Activated naive CD8-positive, alpha-beta T cell treated with anti-CD3 and anti-CD28 coated beads for 36 hours (primary cell): ENCODE results near the gene SEPTIN5. TPM values are rescaled to one million over a fixed set of nuclear protein-coding genes. Genes with fewer than 3 reads are reported as not detected.

Source experiments
- DNase-seq: peaks from one replicate; pipeline ENCODE4 v3.0.0; 2021
- H3K27ac Mint-ChIP-seq: one replicate; pipeline ENCODE4 v1.8.0; 2022; ENCODE audit warnings: mild to moderate bottlenecking, moderate library complexity, mixed read lengths
- H3K27me3 Mint-ChIP-seq: one replicate; pipeline ENCODE4 v1.8.0; 2022; ENCODE audit warnings: mild to moderate bottlenecking, mixed read lengths
- H3K36me3 Mint-ChIP-seq: one replicate; pipeline ENCODE4 v1.8.0; 2021; ENCODE audit warnings: mild to moderate bottlenecking, mixed read lengths
- H3K4me1 Mint-ChIP-seq: one replicate; pipeline ENCODE4 v1.8.0; 2021; ENCODE audit warnings: mixed read lengths
- H3K4me3 Mint-ChIP-seq: one replicate; pipeline ENCODE4 v1.8.0; 2022; ENCODE audit warnings: mild to moderate bottlenecking, moderate library complexity, mixed read lengths
- H3K9me3 Mint-ChIP-seq: one replicate; pipeline ENCODE4 v1.8.0; 2022; ENCODE audit warnings: mixed read lengths
- total RNA-seq, 2 experiments: library from RNA; stranded (reverse); gene quantifications; one replicate each; pipeline ENCODE4 v1.2.3, GENCODE V29; 2021

Gene SEPTIN5
- total RNA-seq, 2 experiments from 2014 or later = 1.1 to 1.3 TPM

- H3K27me3 Mint-ChIP-seq = peaks cover 87% of the 10 kb centered on the region
- no peak overlapping the region for H3K27ac Mint-ChIP-seq
- H3K9me3 Mint-ChIP-seq = no peaks in the 10 kb centered on the region
- H3K4me3 Mint-ChIP-seq = no peak overlapping the region
- H3K4me1 Mint-ChIP-seq = peaks cover 6% of the 10 kb centered on the region
- no peak for DNase-seq
- no peaks in the 10 kb centered on the region for H3K36me3 Mint-ChIP-seq
These were observed 55.1 kb downstream of the SEPTIN5 start for GRCh38 chr22:19769393-19769715.

GRCh38 chr22:19770349-19771220 lies 56.3 kb downstream of the SEPTIN5 start:
- Mint-ChIP-seq H3K27me3 (peaks cover 79% of the 10 kb centered on the region), H3K4me1 (peaks cover 4% of the 10 kb centered on the region), H3K36me3 (no peaks in the 10 kb centered on the region), H3K9me3 (no peaks in the 10 kb centered on the region), H3K27ac (no peak overlapping the region), H3K4me3 (no peak overlapping the region)
- DNase-seq = no peak

DNA sequence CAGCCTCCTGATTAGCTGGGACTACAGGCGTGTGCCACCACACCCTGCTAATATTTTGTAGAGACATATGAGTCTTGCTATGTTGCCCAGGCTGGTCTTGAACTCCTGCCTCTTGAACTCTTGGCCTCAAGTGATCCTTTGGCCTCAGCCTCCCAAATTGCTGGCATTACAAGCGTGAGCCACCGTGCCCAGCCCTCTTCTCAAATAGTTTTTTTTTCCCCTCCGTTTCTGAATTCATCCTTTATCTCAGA lies 58.0 kb downstream of the SEPTIN5 start:
- H3K36me3 Mint-ChIP-seq = no peaks in the 10 kb centered on the region
- H3K4me3 Mint-ChIP-seq = no peak overlapping the region
- no peaks in the 10 kb centered on the region for H3K9me3 Mint-ChIP-seq
- DNase-seq = no peak
- H3K4me1 Mint-ChIP-seq = peaks cover 10% of the 10 kb centered on the region
- H3K27ac Mint-ChIP-seq = no peak overlapping the region
- H3K27me3 Mint-ChIP-seq = peaks cover 76% of the 10 kb centered on the region

Other genes starting within 250 kb of the SEPTIN5 start
- 10 to 100 TPM; 71.1 to 79.3 TPM for gene UFD1, start 235.3 kb upstream of the SEPTIN5 start, total RNA-seq
- 100 to 1,000 TPM; 110 to 114 TPM for gene CDC45, start 234.6 kb upstream of the SEPTIN5 start, total RNA-seq
- gene CLDN5, start 190.1 kb upstream of the SEPTIN5 start, total RNA-seq = not detected
- not detected for gene GP1BB, start 9.0 kb downstream of the SEPTIN5 start, total RNA-seq
- not detected for gene TBX1, start 46.3 kb downstream of the SEPTIN5 start, total RNA-seq
- gene GNB1L, start 140.4 kb downstream of the SEPTIN5 start, total RNA-seq = 10 to 100 TPM; 14.5 TPM
- gene RTL10, start 140.4 kb downstream of the SEPTIN5 start, total RNA-seq = 10 to 100 TPM; 18.7 to 23.1 TPM
- gene COMT, start 227.3 kb downstream of the SEPTIN5 start, total RNA-seq = 10 to 100 TPM; 76.1 to 79.6 TPM
- 10 to 100 TPM; 20.3 to 20.9 TPM for gene TXNRD2, start 227.3 kb downstream of the SEPTIN5 start, total RNA-seq